Measurements from ENCODE around the gene HNF1B. TPM values are rescaled to one million over a fixed set of nuclear protein-coding genes. Genes with fewer than 3 reads are reported as not detected.

Gene HNF1B
- total and polyA plus RNA-seq, 3 experiments from 2014 or later: 0.22 to 0.73 TPM; not detected in 1

DNA sequence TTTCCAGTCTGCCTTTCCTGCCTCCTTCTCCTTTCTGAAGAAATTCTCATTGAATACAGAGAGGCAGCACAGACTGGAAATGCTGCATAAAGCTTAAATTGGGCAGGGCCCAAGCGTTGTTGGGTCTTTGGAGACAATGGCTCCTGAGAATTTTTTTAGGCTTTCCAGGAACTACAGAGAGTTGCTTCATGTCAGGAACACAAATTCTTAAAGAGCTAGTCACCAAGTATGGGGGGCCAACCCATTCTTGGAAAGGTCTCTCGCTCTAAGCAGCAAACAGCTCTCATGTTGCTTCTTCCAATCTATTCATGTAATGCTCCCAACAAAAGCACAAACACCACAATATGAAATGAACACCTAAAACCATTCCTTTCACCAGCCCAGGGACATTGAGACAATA lies 6.9 kb downstream of the HNF1B start:
- Mint-ChIP-seq H3K9me3 (no peaks in the 10 kb centered on the region), H3K4me3 (no peak overlapping the region), H3K36me3 (no peaks in the 10 kb centered on the region), H3K27ac (no peak overlapping the region), H3K27me3 (peaks cover 44 to 66% of the 10 kb centered on the region in 2 donors), H3K4me1 (peaks cover 7 to 16% (median 8%) of the 10 kb centered on the region in 3 donors)
- H3K27ac ChIP-seq (ENCODE audit: low read depth, low read length): no peak overlapping the region
- H3K27me3 ChIP-seq (ENCODE audit: insufficient read depth, low read length, poor library complexity, severe bottlenecking): peaks cover 48% of the 10 kb centered on the region
- H3K36me3 ChIP-seq (ENCODE audit: insufficient read depth, low read length): no peaks in the 10 kb centered on the region
- ChIA-PET CTCF (no interaction called here), POLR2A (no interaction called here)
- DNase-seq: no peak
- no peaks in the 10 kb centered on the region for H3K9me3 ChIP-seq (ENCODE audit: low read length)
- peaks cover 10% of the 10 kb centered on the region for H3K4me1 ChIP-seq (ENCODE audit: insufficient read depth, low read length)
- no peak overlapping the region for H3K4me3 ChIP-seq (ENCODE audit: low read length)

DNA sequence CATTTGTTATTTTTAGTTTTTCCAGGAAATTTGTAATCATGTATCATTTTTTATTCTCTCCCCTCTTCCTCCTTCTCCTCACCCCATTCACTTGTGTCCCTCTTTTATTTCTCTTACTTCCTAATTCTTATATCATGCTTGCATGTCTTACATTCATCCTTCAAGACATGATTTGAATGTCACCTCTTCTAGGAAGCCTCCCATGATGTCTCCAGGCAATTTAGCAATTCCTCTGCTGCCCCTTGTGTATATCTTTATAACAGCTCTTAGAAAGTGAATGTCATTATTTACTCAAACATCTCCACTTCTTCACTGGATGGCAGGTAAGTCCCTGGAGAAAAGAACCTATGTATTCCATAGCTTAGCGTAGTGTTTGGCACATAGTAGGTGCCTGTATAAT lies 7.8 kb downstream of the HNF1B start:
- no peak overlapping the region for H3K4me3 Mint-ChIP-seq
- no peak for DNase-seq
- Histone ChIP-seq H3K27me3 (ENCODE audit: insufficient read depth, low read length, poor library complexity, severe bottlenecking) (peaks cover 42% of the 10 kb centered on the region), H3K9me3 (ENCODE audit: low read length) (no peaks in the 10 kb centered on the region), H3K4me3 (ENCODE audit: low read length) (no peak overlapping the region), H3K4me1 (ENCODE audit: insufficient read depth, low read length) (peaks cover 4% of the 10 kb centered on the region), H3K27ac (ENCODE audit: low read depth, low read length) (no peak overlapping the region), H3K36me3 (ENCODE audit: insufficient read depth, low read length) (no peaks in the 10 kb centered on the region)
- no peaks in the 10 kb centered on the region for H3K36me3 Mint-ChIP-seq
- H3K27me3 Mint-ChIP-seq: peaks cover 42 to 59% of the 10 kb centered on the region in 2 donors
- H3K27ac Mint-ChIP-seq: no peak overlapping the region
- peaks cover 4 to 8% (median 4%) of the 10 kb centered on the region in 3 donors for H3K4me1 Mint-ChIP-seq
- H3K9me3 Mint-ChIP-seq: no peaks in the 10 kb centered on the region
- POLR2A ChIA-PET: no interaction called here
- CTCF ChIA-PET: no interaction called here

DNA sequence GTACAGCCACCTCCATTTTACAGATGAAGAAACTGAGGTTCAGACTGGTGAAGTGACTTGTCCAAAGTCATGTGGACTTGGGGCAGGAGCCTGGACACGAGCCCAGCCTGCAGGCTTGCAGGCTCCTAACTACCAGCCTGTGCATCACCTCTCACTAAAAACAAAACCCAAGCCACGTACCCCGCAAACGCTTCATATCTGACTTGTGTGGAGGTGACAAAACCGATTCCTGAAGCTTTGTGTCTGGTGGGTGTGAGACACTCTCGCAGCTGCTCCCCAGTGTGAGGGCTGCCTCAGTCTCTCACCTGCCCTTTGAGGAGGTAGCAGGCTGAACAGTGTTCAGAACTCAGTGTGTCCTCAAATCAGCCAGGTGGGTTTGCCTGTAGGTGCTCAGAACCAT lies 8.4 kb downstream of the HNF1B start:
- DNase-seq: no peak
- H3K27ac Mint-ChIP-seq: no peak overlapping the region
- POLR2A ChIA-PET: no interaction called here
- H3K4me3 ChIP-seq (ENCODE audit: low read length): no peak overlapping the region
- CTCF ChIA-PET: no interaction called here
- no peaks in the 10 kb centered on the region for H3K36me3 ChIP-seq (ENCODE audit: insufficient read depth, low read length)
- H3K9me3 ChIP-seq (ENCODE audit: low read length): no peaks in the 10 kb centered on the region
- H3K27me3 ChIP-seq (ENCODE audit: insufficient read depth, low read length, poor library complexity, severe bottlenecking): peaks cover 35% of the 10 kb centered on the region
- no peaks in the 10 kb centered on the region for H3K9me3 Mint-ChIP-seq
- H3K27me3 Mint-ChIP-seq: peaks cover 35 to 54% of the 10 kb centered on the region in 2 donors
- H3K4me1 ChIP-seq (ENCODE audit: insufficient read depth, low read length): no peaks in the 10 kb centered on the region
- no peak overlapping the region for H3K27ac ChIP-seq (ENCODE audit: low read depth, low read length)
- H3K36me3 Mint-ChIP-seq: no peaks in the 10 kb centered on the region
- no peak overlapping the region for H3K4me3 Mint-ChIP-seq
- H3K4me1 Mint-ChIP-seq: peaks cover 0 to 2% (median 1%) of the 10 kb centered on the region in 3 donors

DNA sequence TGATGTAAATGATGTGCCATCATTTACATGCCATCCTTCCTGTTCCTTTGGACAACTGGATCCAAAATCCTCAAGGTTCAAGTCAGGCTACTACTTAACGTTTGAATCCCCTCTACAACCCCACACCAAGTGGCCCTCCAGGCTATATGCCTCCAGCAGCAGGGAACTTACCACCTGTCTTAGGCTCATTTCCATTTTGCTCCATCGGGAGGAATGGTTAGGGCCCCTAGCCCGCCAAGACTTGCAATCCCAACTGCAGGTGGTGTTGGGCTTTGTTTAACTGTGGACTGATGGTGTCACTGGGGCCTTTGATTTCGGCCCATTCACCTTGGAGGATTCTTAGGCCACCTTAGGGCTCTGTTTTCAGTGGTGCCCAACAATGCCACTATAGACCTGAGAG lies 9.7 kb downstream of the HNF1B start:
- no peak for DNase-seq
- H3K36me3 Mint-ChIP-seq: no peaks in the 10 kb centered on the region
- no peak overlapping the region for H3K27ac Mint-ChIP-seq
- CTCF ChIA-PET: no interaction called here
- H3K27ac ChIP-seq (ENCODE audit: low read depth, low read length): no peak overlapping the region
- no peaks in the 10 kb centered on the region for H3K4me1 Mint-ChIP-seq
- no peaks in the 10 kb centered on the region for H3K9me3 ChIP-seq (ENCODE audit: low read length)
- H3K4me3 ChIP-seq (ENCODE audit: low read length): no peak overlapping the region
- H3K27me3 ChIP-seq (ENCODE audit: insufficient read depth, low read length, poor library complexity, severe bottlenecking): peaks cover 24% of the 10 kb centered on the region
- no peaks in the 10 kb centered on the region for H3K9me3 Mint-ChIP-seq
- H3K4me3 Mint-ChIP-seq: no peak overlapping the region
- H3K36me3 ChIP-seq (ENCODE audit: insufficient read depth, low read length): no peaks in the 10 kb centered on the region
- no peaks in the 10 kb centered on the region for H3K4me1 ChIP-seq (ENCODE audit: insufficient read depth, low read length)
- POLR2A ChIA-PET: no interaction called here
- H3K27me3 Mint-ChIP-seq: peaks cover 24 to 47% of the 10 kb centered on the region in 2 donors

DNA sequence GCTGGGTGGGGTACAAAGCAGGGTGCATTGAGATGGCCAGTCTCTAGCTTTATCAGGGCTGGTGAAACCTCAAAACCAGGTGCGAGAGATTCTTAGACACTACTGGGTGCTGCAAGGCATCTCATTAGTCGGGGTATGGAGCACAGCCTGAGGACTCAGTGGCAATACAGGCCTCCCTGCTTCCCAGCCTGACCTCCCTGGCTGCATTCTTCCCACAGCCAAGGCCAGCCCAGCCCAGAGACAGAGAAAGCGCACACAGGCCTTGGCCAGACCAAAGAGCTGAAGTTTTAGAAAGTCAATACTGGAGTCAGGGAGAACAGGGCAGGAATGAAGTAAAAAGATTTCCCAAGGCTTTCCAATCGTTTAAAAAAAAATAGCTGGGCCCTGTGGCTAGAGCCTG lies 12.5 kb downstream of the HNF1B start:
- Mint-ChIP-seq H3K27ac (no peak overlapping the region), H3K36me3 (no peaks in the 10 kb centered on the region), H3K9me3 (no peaks in the 10 kb centered on the region), H3K4me1 (no peaks in the 10 kb centered on the region), H3K4me3 (no peak overlapping the region), H3K27me3 (peaks cover 7 to 24% of the 10 kb centered on the region in 2 donors)
- ChIA-PET POLR2A (no interaction called here), CTCF (no interaction called here)
- Histone ChIP-seq H3K4me3 (ENCODE audit: low read length) (no peak overlapping the region), H3K9me3 (ENCODE audit: low read length) (no peaks in the 10 kb centered on the region), H3K36me3 (ENCODE audit: insufficient read depth, low read length) (no peaks in the 10 kb centered on the region), H3K4me1 (ENCODE audit: insufficient read depth, low read length) (no peaks in the 10 kb centered on the region), H3K27me3 (ENCODE audit: insufficient read depth, low read length, poor library complexity, severe bottlenecking) (peaks cover 6% of the 10 kb centered on the region), H3K27ac (ENCODE audit: low read depth, low read length) (no peak overlapping the region)
- no peak for DNase-seq

DNA sequence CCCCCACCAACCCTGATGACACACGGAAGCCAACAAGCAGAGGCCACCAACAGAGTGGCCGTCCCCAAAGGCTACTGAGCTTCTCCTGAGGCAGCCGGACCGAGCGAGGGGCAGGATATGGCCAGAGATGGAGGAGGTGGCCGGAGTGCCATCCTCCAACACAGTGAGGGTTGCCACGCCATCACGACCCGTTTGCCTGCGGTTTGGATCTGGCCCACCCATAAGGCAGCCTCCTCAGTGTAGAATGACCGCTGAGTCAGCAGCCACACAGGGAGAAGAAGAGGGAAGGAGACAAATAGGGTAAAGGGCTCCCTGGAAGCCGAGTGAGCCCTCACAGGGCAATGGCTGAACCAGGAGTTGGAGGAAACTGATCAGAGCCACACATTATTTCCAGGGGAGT lies 13.8 kb downstream of the HNF1B start:
- Histone ChIP-seq H3K27me3 (ENCODE audit: insufficient read depth, low read length, poor library complexity, severe bottlenecking) (no peaks in the 10 kb centered on the region), H3K4me3 (ENCODE audit: low read length) (no peak overlapping the region), H3K27ac (ENCODE audit: low read depth, low read length) (no peak overlapping the region), H3K36me3 (ENCODE audit: insufficient read depth, low read length) (no peaks in the 10 kb centered on the region), H3K9me3 (ENCODE audit: low read length) (no peaks in the 10 kb centered on the region), H3K4me1 (ENCODE audit: insufficient read depth, low read length) (no peaks in the 10 kb centered on the region)
- Mint-ChIP-seq H3K4me1 (no peaks in the 10 kb centered on the region), H3K36me3 (no peaks in the 10 kb centered on the region), H3K9me3 (no peaks in the 10 kb centered on the region), H3K27ac (peak overlapping the region in 1 of 8 donors; percentile 65), H3K4me3 (no peak overlapping the region), H3K27me3 (peaks cover 4 to 12% of the 10 kb centered on the region in 2 donors)
- CTCF ChIA-PET: no interaction called here
- DNase-seq: no peak
- POLR2A ChIA-PET: no interaction called here

DNA sequence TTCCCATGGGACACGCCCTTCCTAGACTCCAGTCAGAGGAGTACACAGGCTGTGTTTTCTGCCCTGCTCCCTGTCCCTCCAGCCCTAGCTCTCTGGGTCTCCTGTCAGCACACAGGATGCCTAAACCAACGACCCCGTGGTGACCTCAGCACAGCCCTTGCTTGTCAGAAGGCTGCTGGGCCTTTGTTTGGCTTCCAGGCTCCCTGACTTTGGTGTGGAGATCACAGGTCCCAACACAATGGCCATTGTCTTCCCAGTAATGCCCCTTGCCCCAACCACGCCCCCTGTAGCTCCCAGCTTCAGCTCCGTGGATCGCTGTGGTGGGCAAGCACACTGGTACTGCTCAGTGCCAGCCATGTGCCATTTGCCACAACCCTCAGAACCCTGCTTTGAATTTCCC lies 15.0 kb downstream of the HNF1B start:
- Mint-ChIP-seq H3K4me1 (no peaks in the 10 kb centered on the region), H3K27me3 (peaks cover 4 to 9% of the 10 kb centered on the region in 2 donors), H3K4me3 (no peak overlapping the region), H3K27ac (peak overlapping the region in 1 of 8 donors; percentile 17), H3K36me3 (no peaks in the 10 kb centered on the region), H3K9me3 (no peaks in the 10 kb centered on the region)
- no peaks in the 10 kb centered on the region for H3K27me3 ChIP-seq (ENCODE audit: insufficient read depth, low read length, poor library complexity, severe bottlenecking)
- no peak for DNase-seq
- H3K36me3 ChIP-seq (ENCODE audit: insufficient read depth, low read length): no peaks in the 10 kb centered on the region
- CTCF ChIA-PET: no interaction called here
- no peak overlapping the region for H3K4me3 ChIP-seq (ENCODE audit: low read length)
- H3K4me1 ChIP-seq (ENCODE audit: insufficient read depth, low read length): no peaks in the 10 kb centered on the region
- POLR2A ChIA-PET: no interaction called here
- no peaks in the 10 kb centered on the region for H3K9me3 ChIP-seq (ENCODE audit: low read length)
- no peak overlapping the region for H3K27ac ChIP-seq (ENCODE audit: low read depth, low read length)

DNA sequence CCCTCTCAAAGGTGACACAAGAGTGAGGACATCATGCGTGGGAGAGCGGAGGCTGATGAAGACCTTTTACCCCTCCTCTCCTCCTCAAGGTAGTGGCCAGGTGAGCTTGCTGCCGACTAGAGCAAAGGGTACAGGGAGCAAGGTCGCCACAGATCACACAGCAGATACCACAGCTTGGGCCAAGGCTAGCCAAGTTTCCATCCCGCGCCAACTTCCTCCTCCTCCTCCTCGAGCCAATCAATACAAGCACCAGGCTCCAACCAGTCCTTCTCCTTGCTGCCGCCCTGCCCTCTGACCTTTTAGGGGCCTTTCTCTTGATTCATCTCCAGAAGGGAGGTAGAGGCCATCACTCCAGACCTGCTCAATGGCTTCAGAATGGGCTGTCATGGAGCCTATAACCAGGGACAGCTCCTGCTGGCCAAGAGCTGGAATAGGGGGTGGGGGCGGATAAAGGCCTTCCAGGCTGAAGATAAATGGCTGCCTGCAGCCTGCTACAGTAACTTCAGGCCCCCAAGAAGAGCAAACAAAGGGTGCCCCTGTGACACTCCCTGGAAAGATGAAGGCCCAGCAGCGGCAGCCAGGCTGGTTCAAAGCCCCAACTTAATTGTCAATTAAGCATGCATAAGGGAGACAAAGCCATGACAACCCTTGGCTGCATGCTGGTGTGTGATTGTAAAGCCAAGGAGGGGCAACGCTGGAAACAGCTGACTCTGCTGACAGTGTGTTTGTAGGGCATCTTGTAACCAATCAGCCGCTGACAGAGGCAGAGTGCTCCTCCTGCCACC lies 17.8 kb downstream of the HNF1B start:
- H3K27ac ChIP-seq (ENCODE audit: low read depth, low read length): no peak overlapping the region
- no peaks in the 10 kb centered on the region for H3K9me3 ChIP-seq (ENCODE audit: low read length)
- ChIA-PET POLR2A (no interaction called here), CTCF (no interaction called here)
- Mint-ChIP-seq H3K36me3 (no peaks in the 10 kb centered on the region), H3K4me1 (no peaks in the 10 kb centered on the region), H3K4me3 (no peak overlapping the region), H3K27ac (peak overlapping the region in 1 of 8 donors; percentile 82), H3K27me3 (peaks cover 4 to 10% of the 10 kb centered on the region in 2 donors), H3K9me3 (no peaks in the 10 kb centered on the region)
- no peak overlapping the region for H3K4me3 ChIP-seq (ENCODE audit: low read length)
- no peaks in the 10 kb centered on the region for H3K4me1 ChIP-seq (ENCODE audit: insufficient read depth, low read length)
- no peaks in the 10 kb centered on the region for H3K36me3 ChIP-seq (ENCODE audit: insufficient read depth, low read length)
- no peak for DNase-seq
- H3K27me3 ChIP-seq (ENCODE audit: insufficient read depth, low read length, poor library complexity, severe bottlenecking): no peaks in the 10 kb centered on the region
